ENCODE data around the gene ADAT1. TPM values are rescaled to one million over a fixed set of nuclear protein-coding genes. Genes with fewer than 3 reads are reported as not detected.

ADAT1 gene
- polyA plus RNA-seq, 1 of the 3 experiments (the other 2 are of a cell fraction): 51.1 TPM

GRCh38 chr16:75590920-75591843 is 31.9 kb downstream of the ADAT1 start:
- ChIA-PET POLR2A (interaction anchor here (0.9 to 1.3 kb wide), 2 partner anchors 25 to 26 kb away, joined by 3 to 5 read pairs; partner anchors contain the start of gene GABARAPL2), CTCF (interaction anchor here (0.5 to 1.8 kb wide), 7 partner anchors 12 to 161 kb away, joined by 3 to 7 read pairs (median 4); partner anchors contain the start of gene ADAT1)
- peaks cover 7% of the 10 kb centered on the region for H3F3A ChIP-seq (replicated peaks; ENCODE audit: insufficient read depth)
- H3K4me2 ChIP-seq: peak overlapping the region; percentile 16; the same call in 1 of the 2 replicates
- peak overlapping the region; percentile 82 to 90 for H3K27ac ChIP-seq (ENCODE audit: low read depth in 2 of 2, low read length in 1 of 2)
- peaks cover 22 to 27% of the 10 kb centered on the region in 2 experiments for H3K4me1 ChIP-seq (ENCODE audit: control insufficient read depth in 1 of 2, insufficient read depth in 2 of 2, low read depth in 1 of 2, low read length in 1 of 2)
- peak overlapping the region; percentile 23; the same call in 1 of the 2 replicates for H3K9ac ChIP-seq
- peaks cover 2 to 4% of the 10 kb centered on the region in 2 experiments for H3K36me3 ChIP-seq (replicated peaks in 1 of 2; ENCODE audit: control insufficient read depth in 1 of 2, insufficient read depth in 2 of 2, low read length in 1 of 2)
- WGBS (ENCODE audit: low lambda C conversion rate): 51% methylated on average over 8 of the region's 8 CpGs
- H3K4me3 ChIP-seq (ENCODE audit: low read depth in 2 of 2, low read length in 1 of 2): no peak overlapping the region
- H4K20me1 ChIP-seq (ENCODE audit: insufficient read depth): no peaks in the 10 kb centered on the region
- peak; percentile 54 for DNase-seq
- H2AFZ ChIP-seq (ENCODE audit: low read depth): no peak overlapping the region
- no peaks in the 10 kb centered on the region for H3K79me2 ChIP-seq (ENCODE audit: insufficient read depth)
- no peaks in the 10 kb centered on the region for H3K9me2 ChIP-seq
- TF ChIP-seq RAD21 (IDR thresholded peaks at IDR 0.05; ENCODE audit: low read length): peak; percentile 43
- TF ChIP-seq CTCF (IDR thresholded peaks at IDR 0.05): peak; percentile 22
- TF ChIP-seq TCF12 (IDR thresholded peaks at IDR 0.05): peak; percentile 15; the same call in 1 of the 2 replicates
- no peak for TF ChIP-seq ZBTB33 (IDR thresholded peaks at IDR 0.05; ENCODE audit: borderline replicate concordance, low read depth)
- TF ChIP-seq EP300 (IDR thresholded peaks at IDR 0.05; ENCODE audit: borderline replicate concordance in 1 of 2, low read depth in 1 of 2, low read length in 1 of 2): 0 out of 4 replicates have a peak, but pooled peaks of 1 of the 2 experiments have one; percentile 12
- no peaks in the 10 kb centered on the region for H3K9me3 ChIP-seq
- no peaks in the 10 kb centered on the region for H3K27me3 ChIP-seq (ENCODE audit: insufficient read depth)

- no peaks in the 10 kb centered on the region for H3K27me3 ChIP-seq (ENCODE audit: insufficient read depth)
- no peak overlapping the region for H3K9ac ChIP-seq
- peaks cover 2 to 4% of the 10 kb centered on the region in 2 experiments for H3K36me3 ChIP-seq (replicated peaks in 1 of 2; ENCODE audit: control insufficient read depth in 1 of 2, insufficient read depth in 2 of 2, low read length in 1 of 2)
- POLR2A ChIA-PET: no interaction called here
- H3F3A ChIP-seq (replicated peaks; ENCODE audit: insufficient read depth): peaks cover 5% of the 10 kb centered on the region
- CTCF ChIA-PET: no interaction called here
- no peak overlapping the region for H2AFZ ChIP-seq (ENCODE audit: low read depth)
- no peak overlapping the region for H3K27ac ChIP-seq (ENCODE audit: low read depth in 2 of 2, low read length in 1 of 2)
- no peak for DNase-seq
- H3K9me2 ChIP-seq: no peaks in the 10 kb centered on the region
- no peak overlapping the region for H3K4me3 ChIP-seq (ENCODE audit: low read depth in 2 of 2, low read length in 1 of 2)
- H3K4me1 ChIP-seq (ENCODE audit: control insufficient read depth in 1 of 2, insufficient read depth in 2 of 2, low read depth in 1 of 2, low read length in 1 of 2): peaks cover 16 to 19% of the 10 kb centered on the region in 2 experiments
- no peak overlapping the region for H3K4me2 ChIP-seq
- no peaks in the 10 kb centered on the region for H3K79me2 ChIP-seq (ENCODE audit: insufficient read depth)
- WGBS (ENCODE audit: low lambda C conversion rate): 100% methylated on average over 3 of the region's 3 CpGs
- H4K20me1 ChIP-seq (ENCODE audit: insufficient read depth): no peaks in the 10 kb centered on the region
- H3K9me3 ChIP-seq: no peaks in the 10 kb centered on the region
- TF ChIP-seq USF1 (IDR thresholded peaks at IDR 0.05; ENCODE audit: borderline replicate concordance, low read depth): no peak
- TF ChIP-seq USF2 (IDR thresholded peaks at IDR 0.05; ENCODE audit: borderline replicate concordance, low read depth, low read length): no peak
- no peak for TF ChIP-seq POLR2AphosphoS5 (IDR thresholded peaks at IDR 0.05; ENCODE audit: low read depth, low read length)
- no peak for TF ChIP-seq IRF3 (IDR thresholded peaks at IDR 0.05; ENCODE audit: low read depth, low read length)
- TF ChIP-seq MEF2A (IDR thresholded peaks at IDR 0.05; ENCODE audit: borderline replicate concordance, low read depth): no peak
- no peak for TF ChIP-seq EP300 (IDR thresholded peaks at IDR 0.05; ENCODE audit: borderline replicate concordance in 1 of 2, low read depth in 1 of 2, low read length in 1 of 2)
- no peak for TF ChIP-seq TEAD4 (IDR thresholded peaks at IDR 0.05; ENCODE audit: borderline replicate concordance, insufficient read depth)
- TF ChIP-seq SMC3 (IDR thresholded peaks at IDR 0.05; ENCODE audit: low read depth, low read length): no peak
- TF ChIP-seq REST (IDR thresholded peaks at IDR 0.05; ENCODE audit: low read depth, low read length): no peak
Observed at GRCh38 chr16:75589306-75589705, 33.8 kb downstream of the ADAT1 start.
